Measurements from ENCODE around the gene ACY1.

Gene ACY1

GRCh38 chr3:52021489-52022268 is 38.3 kb downstream of the ACY1 start:
- H3K79me2 ChIP-seq (ENCODE audit: low read length): no peaks in the 10 kb centered on the region
- H3K4me2 ChIP-seq (ENCODE audit: low read depth, low read length): no peak overlapping the region
- H2AFZ ChIP-seq (ENCODE audit: low read length): no peak overlapping the region
- no peaks in the 10 kb centered on the region for H3K4me1 ChIP-seq (ENCODE audit: low read length)
- no peaks in the 10 kb centered on the region for H3K27me3 ChIP-seq (replicated peaks; ENCODE audit: insufficient read depth, low read length)
- no peak for TF ChIP-seq CTCF (IDR thresholded peaks at IDR 0.05; ENCODE audit: low read length)
- no peak for TF ChIP-seq EZH2phosphoT487 (IDR thresholded peaks at IDR 0.05; ENCODE audit: low read length)
- TF ChIP-seq EZH2 (optimal IDR thresholded peaks at IDR 0.05; ENCODE audit: low read depth, low read length): no peak
- H4K20me1 ChIP-seq (ENCODE audit: insufficient read depth, low read length): no peaks in the 10 kb centered on the region
- no peak overlapping the region for H3K9ac ChIP-seq (ENCODE audit: low read length)
- no peaks in the 10 kb centered on the region for H3K9me2 ChIP-seq (replicated peaks; ENCODE audit: insufficient read depth, low read length)
- no peaks in the 10 kb centered on the region for H3K9me3 ChIP-seq (replicated peaks; ENCODE audit: insufficient read depth, low read length)
- H3K4me3 ChIP-seq (ENCODE audit: low read length): no peak overlapping the region
- no peaks in the 10 kb centered on the region for H3K36me3 ChIP-seq (replicated peaks; ENCODE audit: insufficient read depth, low read length)
- no peak for DNase-seq
- no peaks in the 10 kb centered on the region for H3F3A ChIP-seq (ENCODE audit: insufficient read depth, low read length)
- no peak overlapping the region for H3K27ac ChIP-seq (ENCODE audit: low read length)

GRCh38 chr3:52022323-52023100 is 39.2 kb downstream of the ACY1 start:
- Histone ChIP-seq H3K36me3 (replicated peaks; ENCODE audit: insufficient read depth, low read length) (no peaks in the 10 kb centered on the region), H3K9ac (ENCODE audit: low read length) (no peak overlapping the region), H3K9me3 (replicated peaks; ENCODE audit: insufficient read depth, low read length) (no peaks in the 10 kb centered on the region), H3K4me2 (ENCODE audit: low read depth, low read length) (no peak overlapping the region), H3K27ac (ENCODE audit: low read length) (no peak overlapping the region), H4K20me1 (ENCODE audit: insufficient read depth, low read length) (no peaks in the 10 kb centered on the region), H3K4me3 (ENCODE audit: low read length) (no peak overlapping the region), H3K4me1 (ENCODE audit: low read length) (no peaks in the 10 kb centered on the region), H3K27me3 (replicated peaks; ENCODE audit: insufficient read depth, low read length) (no peaks in the 10 kb centered on the region), H3K79me2 (ENCODE audit: low read length) (no peaks in the 10 kb centered on the region), H2AFZ (ENCODE audit: low read length) (no peak overlapping the region), H3K9me2 (replicated peaks; ENCODE audit: insufficient read depth, low read length) (no peaks in the 10 kb centered on the region), H3F3A (ENCODE audit: insufficient read depth, low read length) (no peaks in the 10 kb centered on the region)
- no peak for TF ChIP-seq CTCF (IDR thresholded peaks at IDR 0.05; ENCODE audit: low read length)
- TF ChIP-seq EZH2 (optimal IDR thresholded peaks at IDR 0.05; ENCODE audit: low read depth, low read length): no peak
- no peak for TF ChIP-seq EZH2phosphoT487 (IDR thresholded peaks at IDR 0.05; ENCODE audit: low read length)
- DNase-seq: no peak

GRCh38 chr3:52023101-52023770 is 39.9 kb downstream of the ACY1 start:
- H3K36me3 ChIP-seq (replicated peaks; ENCODE audit: insufficient read depth, low read length): no peaks in the 10 kb centered on the region
- no peak overlapping the region for H3K27ac ChIP-seq (ENCODE audit: low read length)
- H3K27me3 ChIP-seq (replicated peaks; ENCODE audit: insufficient read depth, low read length): no peaks in the 10 kb centered on the region
- no peaks in the 10 kb centered on the region for H3F3A ChIP-seq (ENCODE audit: insufficient read depth, low read length)
- H3K4me1 ChIP-seq (ENCODE audit: low read length): no peaks in the 10 kb centered on the region
- no peak overlapping the region for H2AFZ ChIP-seq (ENCODE audit: low read length)
- H3K79me2 ChIP-seq (ENCODE audit: low read length): no peaks in the 10 kb centered on the region
- H3K9me3 ChIP-seq (replicated peaks; ENCODE audit: insufficient read depth, low read length): no peaks in the 10 kb centered on the region
- TF ChIP-seq EZH2phosphoT487 (IDR thresholded peaks at IDR 0.05; ENCODE audit: low read length) (no peak), CTCF (IDR thresholded peaks at IDR 0.05; ENCODE audit: low read length) (no peak), EZH2 (optimal IDR thresholded peaks at IDR 0.05; ENCODE audit: low read depth, low read length) (no peak)
- H3K9me2 ChIP-seq (replicated peaks; ENCODE audit: insufficient read depth, low read length): no peaks in the 10 kb centered on the region
- no peak for DNase-seq
- H4K20me1 ChIP-seq (ENCODE audit: insufficient read depth, low read length): no peaks in the 10 kb centered on the region
- no peak overlapping the region for H3K4me3 ChIP-seq (ENCODE audit: low read length)
- no peak overlapping the region for H3K4me2 ChIP-seq (ENCODE audit: low read depth, low read length)
- no peak overlapping the region for H3K9ac ChIP-seq (ENCODE audit: low read length)

All from MM.1S (cell line).